NCI-H2196 treated with DMSO at 0.1 percent for 48 hours (cell line): ENCODE results near the gene RAB29.

Experiments used
- DNase-seq: peaks from one replicate; lab custom pipeline; 2025; ENCODE audit not compliant: unreplicated experiment; lab: John Stamatoyannopoulos, UW

The RAB29 gene

DNA sequence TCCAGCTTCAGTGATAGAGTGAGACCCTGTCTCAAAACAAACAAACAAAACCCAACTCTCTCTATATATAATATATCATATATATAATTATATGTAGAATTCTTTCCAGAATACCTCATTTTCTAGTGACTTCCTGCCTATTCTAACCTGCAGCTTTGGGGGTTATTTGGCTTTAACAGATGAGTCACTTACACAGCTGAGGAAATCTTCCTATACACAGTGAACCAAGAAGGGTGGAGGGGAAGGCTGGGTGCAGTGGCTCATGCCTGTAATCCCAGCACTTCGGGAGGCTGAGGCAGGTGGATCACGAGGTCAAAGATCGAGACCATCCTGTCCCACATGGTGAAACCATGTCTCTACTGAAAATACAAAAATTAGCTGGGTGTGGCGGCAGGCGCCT is 9.2 kb downstream of the RAB29 start:
- no peak for DNase-seq

DNA sequence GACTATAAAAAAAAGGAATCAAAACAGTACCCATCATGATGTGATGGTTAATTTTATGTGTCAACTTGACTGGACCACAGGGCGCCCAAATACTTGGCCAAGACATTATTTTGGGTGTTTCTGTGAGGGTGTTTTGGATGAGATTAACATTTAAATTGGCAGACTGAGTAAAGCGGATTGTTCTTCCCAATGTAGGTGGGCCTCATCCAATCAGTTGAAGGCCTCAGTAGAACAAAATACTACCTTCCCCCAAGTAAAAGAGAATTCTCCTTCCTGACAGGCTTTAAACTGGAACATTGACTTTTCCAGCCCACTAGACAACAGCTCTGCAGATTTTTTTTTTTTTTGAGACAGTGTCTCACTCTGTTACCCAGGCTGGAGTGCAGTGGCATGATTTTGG is 10.7 kb downstream of the RAB29 start:
- no peak for DNase-seq

DNA sequence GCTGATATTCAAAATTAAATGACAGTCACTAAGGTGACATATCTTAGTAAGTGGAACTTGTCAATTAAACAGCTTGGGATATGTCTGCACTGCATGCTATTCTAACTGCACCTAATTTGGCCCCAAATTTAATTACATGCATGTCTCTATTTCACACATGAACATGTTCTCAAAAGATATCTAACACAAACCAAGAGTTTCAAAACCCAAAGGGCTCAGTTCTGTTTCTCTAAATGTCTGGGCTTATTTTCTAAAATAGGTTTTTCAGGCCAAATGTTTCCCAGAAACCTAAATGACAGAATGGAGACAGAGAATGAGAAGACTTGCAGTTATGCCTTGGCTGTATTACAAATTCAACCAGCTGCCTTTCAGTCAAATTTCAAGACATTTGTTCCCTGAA is 11.3 kb downstream of the RAB29 start:
- DNase-seq: no peak

DNA sequence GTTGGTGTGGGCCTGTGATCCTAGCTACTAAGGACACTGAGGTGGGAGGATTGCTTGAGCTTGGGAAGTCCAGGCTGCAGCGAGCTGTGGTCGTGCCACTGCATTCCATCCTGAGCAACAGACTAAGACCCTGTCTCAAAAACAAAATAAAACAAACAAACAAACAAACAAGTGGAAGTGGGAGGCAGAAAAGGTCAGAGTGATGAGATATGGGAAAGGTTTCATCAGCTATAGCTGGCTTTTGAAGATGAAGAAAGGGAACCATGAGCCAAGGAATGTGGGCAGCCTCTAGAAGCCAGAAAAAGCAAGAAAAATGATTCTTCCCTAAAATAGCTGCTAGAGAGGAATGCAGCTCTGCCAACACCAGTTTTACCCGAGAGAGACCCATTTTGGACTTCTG is 14.7 kb downstream of the RAB29 start:
- DNase-seq: no peak

DNA sequence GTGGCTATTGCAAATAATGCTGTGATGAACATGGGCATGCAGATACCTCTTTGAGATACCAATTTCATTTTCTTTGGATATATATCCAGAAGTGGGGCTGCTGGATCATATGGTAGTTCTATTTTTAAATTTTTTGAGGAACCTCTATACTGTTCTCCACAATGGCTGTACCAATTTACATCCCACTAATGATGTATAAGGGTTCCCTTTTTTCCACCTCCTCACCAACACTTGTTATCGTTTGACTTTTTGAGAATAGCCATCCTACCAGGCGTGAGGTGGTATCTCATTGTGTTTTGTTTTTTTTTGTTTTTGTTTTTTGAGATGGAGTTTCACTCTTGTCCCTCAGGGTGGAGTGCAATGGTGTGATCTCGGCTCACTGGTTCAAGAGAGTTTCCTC is 18.7 kb downstream of the RAB29 start:
- no peak for DNase-seq

DNA sequence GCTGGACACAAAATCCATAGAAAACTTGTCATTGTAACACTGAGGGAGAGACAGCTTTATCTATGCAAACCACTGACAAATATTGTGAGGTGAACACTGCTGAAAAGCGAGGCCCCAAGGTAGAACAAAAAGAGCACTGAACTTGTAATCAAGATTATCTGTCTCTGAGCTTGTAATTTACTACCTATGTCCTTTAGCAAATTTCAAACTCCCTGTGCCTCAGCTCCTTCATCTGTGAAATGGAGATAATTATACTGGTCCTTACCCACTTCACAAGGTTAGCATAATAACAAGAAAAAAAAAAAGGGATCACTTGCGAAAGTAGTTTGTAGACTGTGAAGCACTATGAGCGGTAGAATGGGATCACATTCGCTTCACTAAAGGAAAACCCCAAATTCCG is 20.4 kb downstream of the RAB29 start:
- no peak for DNase-seq

DNA sequence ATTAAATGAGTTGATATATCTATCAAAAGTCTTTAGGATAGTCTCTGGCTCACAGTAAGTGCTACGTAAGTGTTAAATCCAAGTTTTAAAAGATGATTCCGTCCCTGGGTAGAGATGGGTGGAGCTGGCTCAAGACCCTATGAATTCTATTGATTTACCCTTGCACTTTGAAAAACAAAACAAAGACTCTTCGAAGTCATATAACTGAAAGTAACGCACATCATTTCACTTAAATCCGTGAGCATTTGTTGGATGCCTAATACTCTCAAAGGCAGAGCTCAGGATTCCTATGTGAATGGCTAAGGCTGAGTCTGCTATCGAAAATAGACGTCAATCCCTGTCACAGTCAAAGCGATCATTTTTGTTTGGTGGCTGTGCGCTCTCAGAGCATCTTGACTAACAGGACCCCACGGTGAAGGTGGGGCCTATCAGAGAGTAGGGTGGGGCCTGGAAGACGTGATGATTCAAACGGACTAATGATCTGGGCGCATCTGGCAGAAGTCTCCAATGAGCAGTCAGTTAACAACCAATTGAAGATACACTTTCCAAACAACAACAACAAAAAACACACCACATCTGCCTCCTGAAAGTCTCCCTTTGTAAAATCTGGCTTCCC is 24.1 kb downstream of the RAB29 start:
- no peak for DNase-seq

DNA sequence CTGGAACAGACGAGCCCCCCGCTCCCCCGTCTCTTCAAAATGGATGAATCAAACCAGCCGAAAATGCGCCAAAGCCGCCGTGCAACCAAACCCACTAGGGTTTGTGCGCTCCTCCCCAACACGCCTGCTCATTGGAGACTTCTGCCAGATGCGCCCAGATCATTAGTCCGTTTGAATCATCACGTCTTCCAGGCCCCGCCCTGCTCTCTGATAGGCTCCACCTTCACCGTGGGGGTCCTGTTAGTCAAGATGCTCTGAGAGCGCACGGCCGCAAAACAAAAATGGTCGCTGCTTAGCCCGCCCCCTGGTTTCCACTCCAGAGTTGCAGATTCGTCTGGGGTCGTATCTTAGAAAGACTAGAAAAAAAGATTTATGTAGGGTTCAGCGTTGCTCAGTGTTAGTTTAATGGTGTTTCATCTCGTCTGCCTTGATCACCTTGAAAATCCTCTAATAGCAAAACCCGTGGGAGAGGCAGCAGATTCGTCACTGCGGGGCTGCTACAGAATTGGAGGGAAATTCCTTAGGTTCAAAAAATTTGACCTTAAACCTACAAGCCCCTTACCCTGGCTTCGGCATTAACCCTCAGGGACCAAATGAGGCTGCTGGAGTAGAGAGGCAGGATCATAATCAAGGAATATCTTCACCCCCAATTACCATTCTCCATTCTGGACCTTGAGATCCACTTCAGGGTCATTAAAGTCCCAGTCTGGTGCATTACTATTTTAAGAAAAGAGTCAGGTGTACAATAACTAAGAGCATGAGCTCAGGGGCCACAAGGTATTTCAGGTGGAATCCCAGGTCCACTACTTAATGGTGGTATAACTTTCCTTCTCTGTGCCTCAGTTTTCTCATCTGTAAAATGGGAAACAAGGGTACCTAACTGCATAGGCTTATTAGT is 24.9 kb downstream of the RAB29 start, which contains the start of gene NUCKS1:
NUCKS1 (minus strand) TSS at position 45 of the 898 bp plus-strand sequence. CDS start 209 bp downstream, outside the sequence.
- DNase-seq: peak; percentile 96

DNA sequence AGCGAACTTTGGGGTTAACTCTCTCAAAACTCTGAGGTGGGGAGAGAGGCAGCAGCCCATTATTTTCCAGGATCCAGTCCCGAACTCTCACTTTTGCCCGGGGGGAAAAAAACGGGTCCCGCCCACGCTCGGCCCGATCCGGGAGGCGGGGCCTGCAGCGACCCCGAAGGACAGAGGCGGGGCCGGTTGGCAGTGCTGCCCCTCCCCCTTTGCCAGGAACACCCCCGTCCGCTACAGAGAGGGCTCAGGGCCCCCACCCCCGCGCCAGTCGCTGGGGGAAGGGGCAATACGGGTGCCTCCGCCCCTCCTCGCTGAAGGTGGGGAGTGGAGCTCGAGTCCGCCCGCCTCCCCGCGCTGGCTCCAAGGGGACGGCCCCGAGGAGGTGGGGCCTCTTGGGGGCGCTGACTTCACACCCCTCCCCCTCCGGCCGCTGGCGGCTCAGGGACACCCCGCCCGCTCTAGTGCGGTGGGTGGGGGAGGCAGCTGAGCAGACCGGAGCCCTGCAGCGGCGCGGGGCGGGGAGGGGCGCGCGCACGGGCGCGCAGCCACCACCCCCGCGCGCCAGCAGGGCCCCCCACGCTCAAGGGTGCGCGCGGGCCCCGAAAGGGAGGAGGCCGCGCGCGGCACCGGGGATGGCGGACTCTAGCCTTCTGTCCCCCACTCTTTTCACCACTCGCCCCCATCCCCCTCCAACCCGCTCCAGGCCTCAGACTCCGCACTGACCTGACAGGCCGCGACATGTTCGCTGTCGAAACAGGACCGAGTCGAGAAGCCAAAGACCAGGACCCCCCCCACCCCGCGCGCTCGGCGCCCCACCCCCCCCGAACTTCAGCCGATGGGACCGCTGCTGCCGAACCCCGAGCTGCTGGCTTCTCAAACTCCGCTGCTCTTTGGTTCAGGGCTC is 25.8 kb downstream of the RAB29 start:
- peak; percentile 90 for DNase-seq

DNA sequence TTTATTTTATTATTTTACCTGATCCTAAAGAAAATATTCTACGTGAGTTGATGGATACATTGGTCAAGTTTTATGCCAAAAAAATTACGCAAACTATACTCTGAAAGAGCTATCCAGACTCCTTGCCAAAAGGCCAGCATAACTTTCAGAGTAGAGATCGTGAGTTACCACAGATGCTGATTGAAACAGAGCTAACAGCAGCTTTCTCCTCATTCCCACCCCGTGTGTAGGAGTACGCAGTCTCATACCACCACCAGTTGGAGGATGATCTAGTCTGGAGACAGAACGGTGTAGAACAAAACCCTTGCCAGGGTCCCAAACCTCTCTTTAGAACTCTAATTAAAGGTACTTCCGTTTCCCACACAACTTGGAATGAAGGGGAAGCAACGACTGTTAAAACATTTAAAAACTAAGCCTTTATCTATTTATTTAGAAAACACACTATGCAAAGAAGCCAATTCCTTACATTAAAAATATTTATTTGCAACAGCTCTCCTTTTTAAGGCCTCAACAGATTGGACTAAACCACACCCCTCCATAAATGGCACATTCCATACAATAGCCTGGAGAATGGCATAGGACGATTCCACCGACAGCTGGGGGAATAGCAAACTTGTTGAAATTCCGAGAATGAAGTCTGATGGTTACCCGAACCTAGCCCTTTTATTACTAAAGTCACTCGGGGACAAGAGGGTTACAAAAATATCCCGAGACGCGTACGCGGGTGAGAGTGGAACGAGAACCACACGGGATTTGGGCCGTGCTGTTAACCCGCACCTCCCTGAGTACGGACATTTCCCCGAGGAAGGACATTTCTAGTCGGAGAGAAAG is 26.7 kb downstream of the RAB29 start:
- DNase-seq: no peak

DNA sequence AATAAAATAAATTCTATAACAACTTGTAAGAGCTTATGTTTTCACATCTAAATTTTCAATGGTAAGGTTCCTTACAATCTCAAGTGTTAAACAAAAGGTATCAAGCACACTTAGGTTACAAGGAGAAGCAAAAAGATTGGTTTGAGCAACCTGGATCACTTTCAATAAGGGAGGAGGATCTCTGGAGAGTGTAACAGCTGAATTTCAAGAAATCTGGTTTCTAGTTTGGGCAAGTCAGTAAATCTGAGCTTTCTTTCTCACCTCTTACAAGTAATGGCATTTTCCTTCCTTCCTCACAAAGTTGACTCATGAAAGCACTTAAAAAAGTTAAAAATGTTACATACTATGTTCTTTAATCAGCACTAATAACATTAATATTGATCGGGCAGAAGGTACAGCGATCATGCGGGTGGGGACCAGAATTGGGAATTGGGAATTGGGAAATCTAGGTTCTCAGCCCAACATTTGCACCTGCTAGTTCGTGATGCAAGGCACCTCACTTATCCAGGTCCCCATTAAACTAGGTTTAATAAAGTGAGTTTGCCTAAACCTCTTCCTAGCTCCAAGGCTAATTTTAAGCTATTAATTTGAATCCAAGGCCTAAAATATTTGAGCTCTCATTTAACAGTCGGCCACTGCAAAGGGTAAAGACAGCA is 28.4 kb downstream of the RAB29 start:
- no peak for DNase-seq

DNA sequence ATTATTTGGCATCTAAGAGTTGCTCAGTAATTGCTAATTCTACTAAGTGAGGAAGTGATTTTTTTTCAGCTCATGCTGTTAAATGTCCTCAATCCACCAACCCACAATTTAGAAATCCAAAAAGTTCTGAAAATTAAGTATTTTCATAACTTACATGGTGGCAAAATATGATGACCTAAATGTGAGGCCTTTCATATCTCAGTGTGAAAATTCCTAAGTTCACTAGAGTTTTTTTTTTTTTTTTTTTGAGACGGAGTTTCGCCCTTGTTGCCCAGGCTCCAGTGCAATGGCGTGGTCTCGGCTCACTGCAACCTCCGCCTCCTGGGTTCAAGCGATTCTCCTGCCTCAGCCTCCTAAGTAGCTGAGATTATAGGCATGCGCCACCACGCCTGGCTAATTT is 30.9 kb downstream of the RAB29 start:
- DNase-seq: no peak

DNA sequence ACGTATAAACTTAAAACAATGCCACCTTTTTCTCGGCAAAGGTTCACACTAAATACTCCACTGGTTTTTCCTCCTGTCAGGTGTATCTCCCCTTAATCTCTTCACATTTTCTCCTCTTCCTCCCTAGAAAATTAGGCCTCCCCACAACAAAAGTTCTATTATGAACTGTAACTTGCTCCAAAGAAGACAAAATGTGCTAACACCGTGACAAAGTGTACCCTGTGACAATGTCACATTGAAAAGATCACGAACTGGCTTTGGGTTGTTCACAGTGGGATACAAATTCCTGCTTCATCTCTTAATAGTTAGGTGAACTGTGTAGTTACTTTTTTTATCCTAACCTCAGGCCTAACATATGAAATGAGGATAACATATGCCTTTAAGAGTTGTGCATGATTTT is 31.3 kb downstream of the RAB29 start:
- no peak for DNase-seq

DNA sequence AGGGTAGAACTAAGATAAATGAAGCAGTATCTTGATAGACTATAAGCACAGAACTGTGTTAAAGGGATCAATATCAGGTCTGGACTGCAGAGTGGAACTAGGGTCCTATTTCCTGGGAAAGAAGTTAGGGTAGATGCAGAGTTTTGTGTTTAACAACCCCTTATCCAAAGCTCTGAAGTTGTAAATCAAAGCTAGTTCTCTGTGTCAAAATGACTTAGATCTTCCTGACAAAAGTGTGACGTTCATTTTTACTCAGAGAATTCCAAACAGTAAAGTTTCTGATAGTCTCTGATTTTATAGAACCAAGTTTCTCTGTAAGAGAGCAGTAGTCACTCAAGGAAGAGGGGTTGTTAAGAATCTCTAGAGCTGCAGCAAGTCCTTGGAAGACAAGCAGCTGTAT is 33.6 kb downstream of the RAB29 start:
- no peak for DNase-seq

DNA sequence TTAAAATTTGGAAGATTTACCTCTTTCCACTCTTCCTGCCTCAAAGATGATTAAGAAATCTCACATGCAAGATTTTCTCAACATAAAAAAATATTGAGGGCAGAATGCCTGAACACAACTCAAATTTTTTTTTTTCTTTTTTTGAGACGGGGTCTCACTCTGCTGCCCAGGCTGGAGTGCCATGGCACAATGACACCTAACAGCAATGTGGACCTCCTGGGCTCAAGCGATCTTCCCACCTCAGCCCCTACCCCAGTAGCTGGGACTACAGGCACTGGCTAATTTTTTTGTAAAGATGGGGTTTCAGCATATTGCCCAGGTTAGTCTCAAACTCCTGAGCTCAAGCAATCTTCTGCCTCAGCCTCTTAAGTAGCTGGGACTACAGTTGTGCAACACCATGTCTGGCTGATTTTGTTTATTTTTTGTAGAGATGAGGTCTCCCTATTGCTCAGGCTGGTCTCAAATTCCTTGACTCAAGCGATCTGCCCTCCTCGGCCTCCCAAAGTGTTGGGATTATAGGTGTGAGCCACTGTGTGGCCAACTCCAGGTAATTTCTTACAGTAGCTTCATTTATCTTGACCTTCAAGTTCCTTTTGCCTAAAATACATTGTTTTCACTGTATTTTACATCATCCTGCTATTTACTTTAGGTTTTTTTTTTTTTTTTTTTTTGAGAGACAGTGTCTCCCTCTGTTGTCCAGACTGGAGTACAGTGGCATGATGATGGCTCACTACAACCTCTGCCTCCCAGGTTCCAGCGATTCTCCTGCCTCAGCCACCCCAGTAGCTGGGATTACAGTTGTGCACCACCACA is 35.7 kb downstream of the RAB29 start:
- DNase-seq: no peak

DNA sequence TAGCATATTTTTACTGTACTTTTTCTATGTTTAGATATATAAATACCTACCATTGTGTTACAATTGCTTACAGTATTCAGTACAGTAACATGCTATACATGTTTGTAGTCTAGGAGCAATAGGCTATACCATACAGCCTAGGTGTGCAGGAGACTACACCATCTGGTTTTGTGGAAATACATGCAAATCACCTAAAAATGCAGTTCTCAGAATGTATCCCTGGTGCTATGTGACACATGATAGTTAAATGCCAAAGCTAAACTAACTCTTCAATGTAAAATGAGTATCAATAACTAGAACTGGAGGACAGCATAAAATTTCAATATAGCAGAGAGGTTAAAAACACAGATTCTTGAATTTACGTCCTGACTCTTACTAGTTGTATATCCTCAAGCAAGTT is 40.1 kb downstream of the RAB29 start:
- no peak for DNase-seq

DNA sequence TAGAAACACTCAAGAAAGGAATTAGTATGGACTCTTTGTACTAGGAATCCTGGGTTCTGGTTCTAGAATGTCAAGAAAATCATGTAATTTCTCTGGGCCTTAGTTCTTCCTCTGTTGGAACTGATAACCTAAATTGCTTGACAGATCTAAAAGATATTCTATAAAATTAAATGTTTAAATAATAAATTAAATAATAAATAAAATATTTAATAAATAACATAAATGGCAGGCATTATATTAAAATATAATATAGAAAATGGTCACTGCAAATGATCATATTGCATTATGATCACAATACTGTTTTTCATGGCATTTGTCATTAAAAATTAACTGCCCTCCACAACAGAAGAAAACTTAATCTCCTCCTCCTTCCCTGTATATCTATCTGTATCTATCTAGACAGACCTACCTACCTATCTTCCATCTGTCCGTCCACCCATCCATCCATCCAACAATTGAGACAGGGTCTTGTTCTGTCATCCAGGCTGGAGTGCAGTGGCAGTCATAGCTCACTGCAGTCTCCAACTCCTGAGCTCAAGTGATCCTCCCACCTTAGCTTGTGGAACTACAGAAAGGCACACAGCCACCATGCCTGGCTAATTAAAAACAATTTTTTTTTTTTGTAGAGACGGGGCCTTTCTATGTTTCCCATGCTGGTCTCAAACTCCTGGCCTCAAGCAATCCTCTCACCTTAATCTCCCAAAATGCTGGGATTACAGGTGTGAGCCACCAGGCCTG is 41.7 kb downstream of the RAB29 start:
- DNase-seq: no peak

DNA sequence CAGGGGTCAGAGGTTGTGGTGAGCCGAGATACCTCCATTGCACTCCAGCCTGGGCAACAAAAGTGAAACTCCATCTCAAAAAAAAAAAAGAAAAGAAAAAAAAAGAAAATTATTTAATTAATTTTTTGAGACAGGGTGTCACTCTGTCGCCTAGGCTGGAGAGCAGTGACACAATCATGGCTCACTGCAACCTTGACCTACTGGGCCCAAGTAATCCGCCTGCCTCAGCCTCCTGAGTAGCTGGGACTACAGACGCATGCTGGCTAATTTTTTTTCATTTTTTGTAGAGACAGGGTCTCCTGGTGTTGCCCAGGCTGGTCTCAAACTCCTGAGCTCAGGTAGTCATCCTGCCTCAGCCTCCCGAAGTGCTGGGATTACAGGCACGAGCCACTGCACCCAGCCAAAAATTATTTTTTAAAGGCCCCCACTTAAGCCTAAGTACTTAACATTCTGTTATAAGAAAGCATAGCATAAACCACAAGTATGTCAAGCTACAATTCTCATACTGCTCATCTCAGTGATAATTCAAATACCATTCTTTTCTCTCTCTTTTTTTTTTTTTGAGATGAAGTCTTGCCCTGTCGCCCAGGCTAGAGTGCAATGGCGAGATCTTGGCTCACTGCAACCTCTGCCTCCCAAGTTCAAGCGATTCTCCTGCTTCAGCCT is 45.2 kb downstream of the RAB29 start:
- DNase-seq: no peak
